Endothelial cell of hepatic sinusoid (primary cell): ENCODE results near the gene TAS2R4.
"Not testable (repeated sequence)": the region's sequence is repeated elsewhere in the genome, so short reads cannot be mapped to it uniquely, and the experiment has no call there.

Experiments
- in situ Hi-C: cut with HindIII; loops from 2 replicates; pipeline ENCODE4 v1.10.0; 2017; ENCODE audit warnings: low sequenced_read_pairs

Gene TAS2R4

GRCh38 chr7:141822432-141822831 is 46.0 kb downstream of the TAS2R4 start:
- in situ Hi-C loops: not testable (repeated sequence)
